Caco-2 (cell line): ENCODE measurements around the gene ADGRB3. TPM values are rescaled to one million over a fixed set of nuclear protein-coding genes. Genes with fewer than 3 reads are reported as not detected.

ENCODE experiments used
- BruUV-seq: library from RNA; stranded (reverse); fragments of 400-500 nt; replicated peaks from 2 replicates; lab custom pipeline; 2021; lab: Mats Ljungman, UMichigan
- CTCF ChIA-PET: fragments of 300-600 bp; sonication (Branson Sonifier 250); formaldehyde crosslinking; loops from one replicate; lab custom pipeline; 2022; ENCODE audit warnings: antibody characterized with exemption; lab: Charles Lee
- POLR2A ChIA-PET: fragments of 300-600 bp; sonication (Branson Sonifier 250); formaldehyde crosslinking; loops from one replicate; lab custom pipeline; 2022; ENCODE audit warnings: antibody characterized with exemption; lab: Charles Lee
- DNase-seq, 2 experiments: peaks; one replicate each; pipeline versions ENCODE4 v3.0.0 to v3.0.0-alpha.2; 2020 to 2022
- H3K27me3 ChIP-seq: replicated peaks from 2 replicates; pipeline ENCODE4 v1.6.0; 2011; ENCODE audit warnings: low read length; ENCODE audit not compliant: control insufficient read depth, insufficient read depth
- H3K36me3 ChIP-seq: 2 replicates; pipeline ENCODE4 v1.5.1; 2011; ENCODE audit warnings: low read length; ENCODE audit not compliant: control insufficient read depth, insufficient read depth
- H3K4me1 ChIP-seq: fragments of 250-450 bp; sonication (Bioruptor Pico); 2 replicates; pipeline ENCODE4 v1.5.1; 2020; ENCODE audit warnings: mild to moderate bottlenecking
- H3K4me3 ChIP-seq: 2 replicates; pipeline ENCODE4 v1.5.1; 2011; ENCODE audit warnings: low read depth, mild to moderate bottlenecking, control low read depth, low read length
- H3K9me3 ChIP-seq: fragments of 250-450 bp; sonication (Bioruptor Pico); 2 replicates; pipeline ENCODE4 v1.5.1; 2020; ENCODE audit warnings: mild to moderate bottlenecking, moderate library complexity
- H3K27ac Mint-ChIP-seq: one replicate; pipeline ENCODE4 v1.8.0; 2022; ENCODE audit warnings: mixed read lengths; ENCODE audit not compliant: unreplicated experiment
- H3K27me3 Mint-ChIP-seq: one replicate; pipeline ENCODE4 v1.8.0; 2022; ENCODE audit warnings: mixed read lengths; ENCODE audit not compliant: insufficient read depth, unreplicated experiment
- H3K36me3 Mint-ChIP-seq: one replicate; pipeline ENCODE4 v1.8.0; 2022; ENCODE audit warnings: mild to moderate bottlenecking, mixed read lengths; ENCODE audit not compliant: insufficient read depth, unreplicated experiment
- H3K4me1 Mint-ChIP-seq: one replicate; pipeline ENCODE4 v1.8.0; 2022; ENCODE audit warnings: low read depth, mixed read lengths; ENCODE audit not compliant: unreplicated experiment
- H3K4me3 Mint-ChIP-seq: one replicate; pipeline ENCODE4 v1.8.0; 2022; ENCODE audit warnings: mild to moderate bottlenecking, moderate library complexity, mixed read lengths; ENCODE audit not compliant: unreplicated experiment
- H3K9me3 Mint-ChIP-seq: one replicate; pipeline ENCODE4 v1.8.0; 2022; ENCODE audit warnings: mixed read lengths; ENCODE audit not compliant: unreplicated experiment
- intact Hi-C: fragments of 100-400 bp; cut with micrococcal nuclease; formaldehyde crosslinking; loops from one replicate; pipeline ENCODE4 v1.10.0; 2022; ENCODE audit not compliant: unreplicated experiment
- total RNA-seq: library from RNA; stranded (reverse); gene quantifications from 2 replicates; pipeline ENCODE4 v1.2.3, GENCODE V29; 2022
- TF ChIP-seq, protein P1 (sequence below), 2 experiments: fragments of 200-600 bp in 1 of 2; IDR thresholded peaks; 1 replicate in 1 of 2; 2 replicates in 1 of 2; pipeline versions ENCODE4 v1.5.1 to v1.8.0; 2011 to 2022; ENCODE audit warnings: antibody characterized with exemption in 1 of 2, control low read depth in 1 of 2, inconsistent platforms in 1 of 2, low read depth in 1 of 2, low read length in 1 of 2, mild to moderate bottlenecking in 1 of 2, moderate library complexity in 1 of 2; ENCODE audit not compliant: insufficient read depth in 1 of 2, severe bottlenecking in 1 of 2, unreplicated experiment in 1 of 2

ADGRB3 gene
- total RNA-seq, 1 experiment from 2014 or later, result 0.18 TPM

- Mint-ChIP-seq H3K27me3 (peaks cover 6% of the 10 kb centered on the region), H3K4me3 (no peak overlapping the region), H3K27ac (no peak overlapping the region), H3K4me1 (no peaks in the 10 kb centered on the region), H3K36me3 (no peaks in the 10 kb centered on the region), H3K9me3 (no peaks in the 10 kb centered on the region)
- no peak for DNase-seq
- no peaks in the 10 kb centered on the region for H3K36me3 ChIP-seq
- BruUV-seq, result no TSS peak
- H3K27me3 ChIP-seq, result no peaks in the 10 kb centered on the region
- TF ChIP-seq, protein P1, sequence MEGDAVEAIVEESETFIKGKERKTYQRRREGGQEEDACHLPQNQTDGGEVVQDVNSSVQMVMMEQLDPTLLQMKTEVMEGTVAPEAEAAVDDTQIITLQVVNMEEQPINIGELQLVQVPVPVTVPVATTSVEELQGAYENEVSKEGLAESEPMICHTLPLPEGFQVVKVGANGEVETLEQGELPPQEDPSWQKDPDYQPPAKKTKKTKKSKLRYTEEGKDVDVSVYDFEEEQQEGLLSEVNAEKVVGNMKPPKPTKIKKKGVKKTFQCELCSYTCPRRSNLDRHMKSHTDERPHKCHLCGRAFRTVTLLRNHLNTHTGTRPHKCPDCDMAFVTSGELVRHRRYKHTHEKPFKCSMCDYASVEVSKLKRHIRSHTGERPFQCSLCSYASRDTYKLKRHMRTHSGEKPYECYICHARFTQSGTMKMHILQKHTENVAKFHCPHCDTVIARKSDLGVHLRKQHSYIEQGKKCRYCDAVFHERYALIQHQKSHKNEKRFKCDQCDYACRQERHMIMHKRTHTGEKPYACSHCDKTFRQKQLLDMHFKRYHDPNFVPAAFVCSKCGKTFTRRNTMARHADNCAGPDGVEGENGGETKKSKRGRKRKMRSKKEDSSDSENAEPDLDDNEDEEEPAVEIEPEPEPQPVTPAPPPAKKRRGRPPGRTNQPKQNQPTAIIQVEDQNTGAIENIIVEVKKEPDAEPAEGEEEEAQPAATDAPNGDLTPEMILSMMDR (IDR thresholded peaks at IDR 0.05; ENCODE audit: insufficient read depth in 1 of 2, low read depth in 1 of 2, low read length in 1 of 2, severe bottlenecking in 1 of 2, unreplicated experiment in 1 of 2), result no peak
- CTCF ChIA-PET, result no interaction called here
- intact Hi-C loops, result loop anchor here (10.0 kb wide), 2 partner anchors 238 to 612 kb away; partner anchors contain the start of gene ADGRB3
- H3K4me1 ChIP-seq, result no peaks in the 10 kb centered on the region
- POLR2A ChIA-PET, result no interaction called here
- H3K4me3 ChIP-seq, result no peak overlapping the region
- H3K9me3 ChIP-seq, result no peaks in the 10 kb centered on the region
Measured at GRCh38 chr6:68873236-68873635, 238.2 kb downstream of the ADGRB3 start.

DNA sequence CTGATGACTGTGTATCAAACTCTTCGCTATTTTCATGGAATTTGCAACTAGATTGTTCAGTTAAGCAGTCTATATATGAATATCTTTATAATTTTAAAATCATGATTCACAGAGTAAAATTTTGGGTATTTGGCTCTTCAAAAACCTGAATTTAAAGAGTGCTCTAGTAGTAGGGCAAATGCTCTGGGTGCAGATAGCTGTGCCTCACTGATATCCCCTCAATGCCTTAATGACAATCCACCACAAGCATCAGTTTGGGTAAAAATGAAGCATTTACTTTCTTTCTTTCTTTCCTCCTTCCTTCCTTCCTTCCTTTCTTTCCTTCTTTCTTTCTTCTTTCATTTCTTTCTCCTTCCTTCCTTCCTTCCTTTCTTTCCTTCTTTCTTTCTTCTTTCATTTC is 239.7 kb downstream of the ADGRB3 start:
- Histone ChIP-seq H3K9me3 (no peaks in the 10 kb centered on the region), H3K4me3 (no peak overlapping the region), H3K36me3 (no peaks in the 10 kb centered on the region), H3K4me1 (no peaks in the 10 kb centered on the region), H3K27me3 (no peaks in the 10 kb centered on the region)
- intact Hi-C loops, result loop anchor here (10.0 kb wide), 2 partner anchors 240 to 610 kb away; partner anchors contain the start of gene ADGRB3
- peaks cover 6% of the 10 kb centered on the region for H3K27me3 Mint-ChIP-seq
- H3K9me3 Mint-ChIP-seq, result no peaks in the 10 kb centered on the region
- no peak overlapping the region for H3K4me3 Mint-ChIP-seq
- DNase-seq, result no peak
- ChIA-PET POLR2A (no interaction called here), CTCF (no interaction called here)
- H3K36me3 Mint-ChIP-seq, result no peaks in the 10 kb centered on the region
- no peaks in the 10 kb centered on the region for H3K4me1 Mint-ChIP-seq
- no peak overlapping the region for H3K27ac Mint-ChIP-seq
- TF ChIP-seq, protein P1 (IDR thresholded peaks at IDR 0.05; ENCODE audit: insufficient read depth in 1 of 2, low read depth in 1 of 2, low read length in 1 of 2, severe bottlenecking in 1 of 2, unreplicated experiment in 1 of 2), result no peak
- no TSS peak for BruUV-seq

GRCh38 chr6:68875403-68875802 is 240.3 kb downstream of the ADGRB3 start:
- no peak for DNase-seq
- no peaks in the 10 kb centered on the region for H3K4me1 Mint-ChIP-seq
- intact Hi-C loops, result loop anchor here (10.0 kb wide), 2 partner anchors 241 to 609 kb away; partner anchors contain the start of gene ADGRB3
- no peak overlapping the region for H3K27ac Mint-ChIP-seq
- H3K4me3 ChIP-seq, result no peak overlapping the region
- H3K27me3 ChIP-seq, result no peaks in the 10 kb centered on the region
- no TSS peak for BruUV-seq
- POLR2A ChIA-PET, result no interaction called here
- H3K27me3 Mint-ChIP-seq, result peaks cover 5% of the 10 kb centered on the region
- no peaks in the 10 kb centered on the region for H3K9me3 Mint-ChIP-seq
- no peaks in the 10 kb centered on the region for H3K9me3 ChIP-seq
- H3K4me1 ChIP-seq, result no peaks in the 10 kb centered on the region
- H3K4me3 Mint-ChIP-seq, result no peak overlapping the region
- TF ChIP-seq, protein P1 (IDR thresholded peaks at IDR 0.05; ENCODE audit: insufficient read depth in 1 of 2, low read depth in 1 of 2, low read length in 1 of 2, severe bottlenecking in 1 of 2, unreplicated experiment in 1 of 2), result no peak
- CTCF ChIA-PET, result no interaction called here
- no peaks in the 10 kb centered on the region for H3K36me3 ChIP-seq
- H3K36me3 Mint-ChIP-seq, result no peaks in the 10 kb centered on the region
